ENCODE data around the gene GNPDA1. TPM values are rescaled to one million over a fixed set of nuclear protein-coding genes. Genes with fewer than 3 reads are reported as not detected.

Gene GNPDA1
- total RNA-seq, 1 donor from 2014 or later: 25.3 TPM

GRCh38 chr5:141957367-141957996, 55.3 kb downstream of the GNPDA1 start:
- Histone ChIP-seq H3K36me3 (no peaks in the 10 kb centered on the region), H3K27me3 (no peaks in the 10 kb centered on the region), H3K4me1 (no peaks in the 10 kb centered on the region), H3K4me3 (no peak overlapping the region), H3K27ac (no peak overlapping the region), H3K9me3 (no peaks in the 10 kb centered on the region)
- TF ChIP-seq POLR2A (IDR thresholded peaks at IDR 0.05) (no peak), POLR2AphosphoS5 (IDR thresholded peaks at IDR 0.05; ENCODE audit: insufficient read depth in 1 of 2, low read depth in 1 of 2) (no peak)
- TF ChIP-seq, protein P1, sequence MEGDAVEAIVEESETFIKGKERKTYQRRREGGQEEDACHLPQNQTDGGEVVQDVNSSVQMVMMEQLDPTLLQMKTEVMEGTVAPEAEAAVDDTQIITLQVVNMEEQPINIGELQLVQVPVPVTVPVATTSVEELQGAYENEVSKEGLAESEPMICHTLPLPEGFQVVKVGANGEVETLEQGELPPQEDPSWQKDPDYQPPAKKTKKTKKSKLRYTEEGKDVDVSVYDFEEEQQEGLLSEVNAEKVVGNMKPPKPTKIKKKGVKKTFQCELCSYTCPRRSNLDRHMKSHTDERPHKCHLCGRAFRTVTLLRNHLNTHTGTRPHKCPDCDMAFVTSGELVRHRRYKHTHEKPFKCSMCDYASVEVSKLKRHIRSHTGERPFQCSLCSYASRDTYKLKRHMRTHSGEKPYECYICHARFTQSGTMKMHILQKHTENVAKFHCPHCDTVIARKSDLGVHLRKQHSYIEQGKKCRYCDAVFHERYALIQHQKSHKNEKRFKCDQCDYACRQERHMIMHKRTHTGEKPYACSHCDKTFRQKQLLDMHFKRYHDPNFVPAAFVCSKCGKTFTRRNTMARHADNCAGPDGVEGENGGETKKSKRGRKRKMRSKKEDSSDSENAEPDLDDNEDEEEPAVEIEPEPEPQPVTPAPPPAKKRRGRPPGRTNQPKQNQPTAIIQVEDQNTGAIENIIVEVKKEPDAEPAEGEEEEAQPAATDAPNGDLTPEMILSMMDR (IDR thresholded peaks at IDR 0.05): no peak
- intact Hi-C loops (cut with DNase I): loop anchor here (5.0 kb wide), 1 partner anchor 265 kb away; no protein-coding TSS in a partner anchor
- no peak for DNase-seq (ENCODE audit: extremely low spot score in 2 of 2)

GRCh38 chr5:141954194-141954593, 58.6 kb downstream of the GNPDA1 start:
- Histone ChIP-seq H3K9me3 (no peaks in the 10 kb centered on the region), H3K4me1 (no peaks in the 10 kb centered on the region), H3K27me3 (no peaks in the 10 kb centered on the region), H3K27ac (no peak overlapping the region), H3K4me3 (no peak overlapping the region), H3K36me3 (no peaks in the 10 kb centered on the region)
- TF ChIP-seq, protein P1 (IDR thresholded peaks at IDR 0.05): no peak
- TF ChIP-seq POLR2AphosphoS5 (IDR thresholded peaks at IDR 0.05; ENCODE audit: insufficient read depth in 1 of 2, low read depth in 1 of 2): no peak
- no peak for TF ChIP-seq POLR2A (IDR thresholded peaks at IDR 0.05)
- no peak for DNase-seq (ENCODE audit: extremely low spot score in 2 of 2)
- intact Hi-C loops (cut with DNase I): no loop called here

DNA sequence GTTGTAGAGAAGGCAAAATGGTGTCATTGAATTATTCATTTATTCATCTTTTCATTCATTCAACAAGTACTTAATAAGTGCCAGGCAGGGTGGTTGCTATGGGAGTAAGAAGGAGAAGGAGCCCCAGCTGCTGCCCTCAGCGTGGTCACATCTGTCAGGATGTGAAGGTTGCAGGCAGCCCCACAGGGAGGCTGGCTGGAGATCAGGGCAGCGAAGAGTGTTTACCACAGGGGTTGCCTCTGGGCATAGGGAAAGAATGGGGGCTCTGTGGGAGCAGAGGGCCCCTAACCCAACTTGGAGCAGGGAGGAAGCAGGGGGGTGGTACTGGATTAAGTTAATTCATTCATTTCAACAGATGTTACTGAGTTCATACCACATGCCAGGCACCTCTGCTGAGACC, 60.8 kb downstream of the GNPDA1 start:
- no peaks in the 10 kb centered on the region for H3K9me3 ChIP-seq
- H3K4me3 ChIP-seq: no peak overlapping the region
- no peak for DNase-seq (ENCODE audit: extremely low spot score in 2 of 2)
- no peaks in the 10 kb centered on the region for H3K4me1 ChIP-seq
- no peaks in the 10 kb centered on the region for H3K27me3 ChIP-seq
- no peak overlapping the region for H3K27ac ChIP-seq
- intact Hi-C loops (cut with DNase I): no loop called here
- no peak for TF ChIP-seq POLR2A (IDR thresholded peaks at IDR 0.05)
- TF ChIP-seq, protein P1 (IDR thresholded peaks at IDR 0.05): no peak
- TF ChIP-seq POLR2AphosphoS5 (IDR thresholded peaks at IDR 0.05; ENCODE audit: insufficient read depth in 1 of 2, low read depth in 1 of 2): no peak
- no peaks in the 10 kb centered on the region for H3K36me3 ChIP-seq

GRCh38 chr5:141951332-141951781, 61.5 kb downstream of the GNPDA1 start:
- H3K27ac ChIP-seq: no peak overlapping the region
- H3K9me3 ChIP-seq: no peaks in the 10 kb centered on the region
- TF ChIP-seq POLR2AphosphoS5 (IDR thresholded peaks at IDR 0.05; ENCODE audit: insufficient read depth in 1 of 2, low read depth in 1 of 2): no peak
- TF ChIP-seq, protein P1 (IDR thresholded peaks at IDR 0.05): no peak
- TF ChIP-seq POLR2A (IDR thresholded peaks at IDR 0.05): no peak
- H3K27me3 ChIP-seq: no peaks in the 10 kb centered on the region
- no peaks in the 10 kb centered on the region for H3K36me3 ChIP-seq
- intact Hi-C loops (cut with DNase I): no loop called here
- DNase-seq (ENCODE audit: extremely low spot score in 2 of 2): no peak
- H3K4me3 ChIP-seq: no peak overlapping the region
- peaks cover 2% of the 10 kb centered on the region for H3K4me1 ChIP-seq

Other genes with a start within 250 kb of the GNPDA1 start
- 38.8 TPM for gene PCDH1, start 134.6 kb downstream of the GNPDA1 start, total RNA-seq
- 79.1 TPM for gene DELE1, start 89.2 kb downstream of the GNPDA1 start, total RNA-seq
- gene PCDH12, start 54.8 kb downstream of the GNPDA1 start, total RNA-seq: 3.2 TPM
- 37.8 TPM for gene RNF14, start 43.9 kb downstream of the GNPDA1 start, total RNA-seq
- 178 TPM for gene NDFIP1, start 95.8 kb upstream of the GNPDA1 start, total RNA-seq

Measured in vagina (tissue), 2 donors.